ENCODE data around the gene KRTAP5-3.
"Not testable (repeated sequence)": the region's sequence is repeated elsewhere in the genome, so short reads cannot be mapped to it uniquely, and the experiment has no call there.

KRTAP5-3 gene

GRCh38 chr11:1582909-1583308 lies 25.4 kb downstream of the KRTAP5-3 start:
- not testable (repeated sequence) for DNase-seq

GRCh38 chr11:1581976-1582375 lies 26.3 kb downstream of the KRTAP5-3 start:
- no peak for DNase-seq

GRCh38 chr11:1576825-1577224 lies 31.4 kb downstream of the KRTAP5-3 start:
- no peak for DNase-seq

- DNase-seq: not testable (repeated sequence)
Observed at GRCh38 chr11:1575756-1576155, 32.5 kb downstream of the KRTAP5-3 start.

- DNase-seq: no peak
Observed at GRCh38 chr11:1574933-1575242, 33.4 kb downstream of the KRTAP5-3 start.

GRCh38 chr11:1574238-1574932 lies 33.9 kb downstream of the KRTAP5-3 start:
- peak in 22 of 56 donors; percentile 26 to 73 (median 51) for DNase-seq

GRCh38 chr11:1573903-1574237 lies 34.4 kb downstream of the KRTAP5-3 start:
- peak in 1 of 56 donors; percentile 69 for DNase-seq

- DNase-seq: peak in 13 of 56 donors; percentile 36 to 62 (median 45)
Observed at GRCh38 chr11:1573077-1573902, 35.0 kb downstream of the KRTAP5-3 start.

GRCh38 chr11:1572197-1573076 lies 35.8 kb downstream of the KRTAP5-3 start, which contains the start of gene DUSP8:
TSS of gene DUSP8 (minus strand) at chr11:1572271. CDS start at chr11:1565826, 6,445 bp downstream.
- peak in 52 of 56 donors; percentile 37 to 94 (median 82) for DNase-seq

- DNase-seq: no peak
Observed at GRCh38 chr11:1571760-1572196, 36.5 kb downstream of the KRTAP5-3 start.

GRCh38 chr11:1570896-1571759 lies 37.1 kb downstream of the KRTAP5-3 start:
- DNase-seq: peak in 9 of 56 donors; percentile 29 to 68 (median 56)

GRCh38 chr11:1570531-1570895 lies 37.8 kb downstream of the KRTAP5-3 start:
- DNase-seq: no peak

GRCh38 chr11:1570001-1570453 lies 38.2 kb downstream of the KRTAP5-3 start:
- no peak for DNase-seq

GRCh38 chr11:1569251-1569780 lies 38.9 kb downstream of the KRTAP5-3 start:
- no peak for DNase-seq

- peak in 4 of 56 donors; percentile 28 to 56 (median 38) for DNase-seq
Observed at GRCh38 chr11:1568441-1568911, 39.8 kb downstream of the KRTAP5-3 start.

GRCh38 chr11:1567721-1568100 lies 40.6 kb downstream of the KRTAP5-3 start:
- DNase-seq: no peak

GRCh38 chr11:1567052-1567720 lies 41.1 kb downstream of the KRTAP5-3 start:
- no peak for DNase-seq

- DNase-seq: no peak
Observed at GRCh38 chr11:1566381-1567051, 41.7 kb downstream of the KRTAP5-3 start.

GRCh38 chr11:1565904-1566247 lies 42.4 kb downstream of the KRTAP5-3 start:
- no peak for DNase-seq
